ENCODE data around the gene NTF3.

GRCh38 chr12:5439371-5439771, 7.5 kb downstream of the NTF3 start:
- no peak for TF ChIP-seq CTCF (IDR thresholded peaks at IDR 0.05 in 8 of 11, conservative IDR thresholded peaks at IDR 0.05 in 3 of 11)
- no peak for TF ChIP-seq POLR2A (IDR thresholded peaks at IDR 0.05)

All from spleen (tissue), 7 donors.